GM10248 (cell line): ENCODE data around the gene PPP1R27.

ENCODE experiments used
- CTCF ChIA-PET: fragments of 300-600 bp; sonication (Branson Sonifier 250); formaldehyde crosslinking; extraction: SDS; loops from one replicate; lab custom pipeline; 2021; ENCODE audit warnings: antibody characterized with exemption; lab: Yijun Ruan, JAX
- POLR2A ChIA-PET: fragments of 350-650 bp; sonication (Branson Sonifier 250); formaldehyde crosslinking; extraction: SDS; loops from one replicate; lab custom pipeline; 2020; ENCODE audit warnings: antibody characterized with exemption; lab: Yijun Ruan, JAX
- DNase-seq: peaks from one replicate; pipeline ENCODE4 v3.0.0; 2012; ENCODE audit errors: extremely low spot score
- TF ChIP-seq, protein P1 (sequence below): IDR thresholded peaks from 2 replicates; pipeline ENCODE4 v1.5.1; 2012; ENCODE audit warnings: mild to moderate bottlenecking, low read depth; ENCODE audit errors: extremely low read depth, missing control alignments, control extremely low read depth

Gene PPP1R27

DNA sequence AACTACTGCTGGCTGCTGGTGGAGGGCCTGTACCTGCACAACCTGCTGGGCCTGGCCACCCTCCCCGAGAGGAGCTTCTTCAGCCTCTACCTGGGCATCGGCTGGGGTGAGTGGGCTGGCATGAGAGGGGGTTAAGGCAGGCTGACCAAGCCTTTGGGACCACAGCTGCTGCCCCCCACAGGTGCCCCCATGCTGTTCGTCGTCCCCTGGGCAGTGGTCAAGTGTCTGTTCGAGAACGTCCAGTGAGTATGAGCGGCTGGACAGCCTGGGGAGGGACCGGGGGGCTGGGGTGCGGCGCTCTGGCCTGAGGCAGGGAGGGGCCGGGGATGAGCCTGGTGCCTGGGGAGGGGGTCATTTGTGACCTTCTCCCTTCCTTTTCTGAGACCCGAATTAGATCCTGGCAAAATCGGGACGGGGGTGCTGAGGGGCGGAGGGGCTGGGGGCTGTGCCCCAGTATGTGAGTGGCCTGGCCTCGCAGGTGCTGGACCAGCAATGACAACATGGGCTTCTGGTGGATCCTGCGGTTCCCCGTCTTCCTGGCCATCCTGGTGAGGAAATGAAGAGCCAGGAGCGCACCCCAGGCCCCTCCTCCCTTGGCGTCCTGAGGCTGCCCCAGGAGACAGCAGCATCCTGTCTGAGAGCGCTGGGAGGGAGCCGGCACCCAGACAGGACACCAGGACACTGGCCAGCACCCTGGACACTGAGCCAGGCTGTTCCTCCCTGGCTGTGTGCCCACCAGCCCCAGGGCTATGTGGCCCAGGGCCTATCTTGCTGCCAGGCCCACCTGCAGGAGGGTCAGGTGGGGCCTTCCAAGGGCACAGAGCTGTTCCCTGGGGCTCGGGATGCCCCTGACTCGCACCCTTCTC, 22.9 kb downstream of the PPP1R27 start:
- POLR2A ChIA-PET: no interaction called here

DNA sequence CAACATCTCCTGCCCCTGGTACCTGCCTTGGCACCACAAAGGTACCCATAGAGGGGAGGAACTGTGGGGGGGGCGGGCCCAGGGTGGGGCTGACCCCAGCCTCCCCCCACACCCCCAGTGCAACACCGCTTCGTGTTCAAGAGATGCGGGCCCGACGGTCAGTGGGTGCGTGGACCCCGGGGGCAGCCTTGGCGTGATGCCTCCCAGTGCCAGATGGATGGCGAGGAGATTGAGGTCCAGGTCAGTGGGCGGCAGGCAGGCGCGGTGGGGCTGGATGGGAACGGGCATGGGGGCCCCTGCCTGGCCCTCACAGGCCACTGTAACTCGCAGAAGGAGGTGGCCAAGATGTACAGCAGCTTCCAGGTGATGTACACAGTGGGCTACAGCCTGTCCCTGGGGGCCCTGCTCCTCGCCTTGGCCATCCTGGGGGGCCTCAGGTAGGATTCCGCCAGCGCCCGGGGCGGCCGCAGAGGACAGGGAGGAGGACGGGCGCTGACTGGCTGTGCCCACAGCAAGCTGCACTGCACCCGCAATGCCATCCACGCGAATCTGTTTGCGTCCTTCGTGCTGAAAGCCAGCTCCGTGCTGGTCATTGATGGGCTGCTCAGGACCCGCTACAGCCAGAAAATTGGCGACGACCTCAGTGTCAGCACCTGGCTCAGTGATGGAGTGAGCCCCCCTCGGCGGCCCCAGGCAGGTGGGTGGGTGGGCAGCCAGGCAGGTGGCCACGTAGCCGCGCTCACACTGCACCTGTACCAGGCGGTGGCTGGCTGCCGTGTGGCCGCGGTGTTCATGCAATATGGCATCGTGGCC, 23.8 kb downstream of the PPP1R27 start:
- ChIA-PET POLR2A (no interaction called here), CTCF (no interaction called here)
- DNase-seq: no peak
- TF ChIP-seq, protein P1, sequence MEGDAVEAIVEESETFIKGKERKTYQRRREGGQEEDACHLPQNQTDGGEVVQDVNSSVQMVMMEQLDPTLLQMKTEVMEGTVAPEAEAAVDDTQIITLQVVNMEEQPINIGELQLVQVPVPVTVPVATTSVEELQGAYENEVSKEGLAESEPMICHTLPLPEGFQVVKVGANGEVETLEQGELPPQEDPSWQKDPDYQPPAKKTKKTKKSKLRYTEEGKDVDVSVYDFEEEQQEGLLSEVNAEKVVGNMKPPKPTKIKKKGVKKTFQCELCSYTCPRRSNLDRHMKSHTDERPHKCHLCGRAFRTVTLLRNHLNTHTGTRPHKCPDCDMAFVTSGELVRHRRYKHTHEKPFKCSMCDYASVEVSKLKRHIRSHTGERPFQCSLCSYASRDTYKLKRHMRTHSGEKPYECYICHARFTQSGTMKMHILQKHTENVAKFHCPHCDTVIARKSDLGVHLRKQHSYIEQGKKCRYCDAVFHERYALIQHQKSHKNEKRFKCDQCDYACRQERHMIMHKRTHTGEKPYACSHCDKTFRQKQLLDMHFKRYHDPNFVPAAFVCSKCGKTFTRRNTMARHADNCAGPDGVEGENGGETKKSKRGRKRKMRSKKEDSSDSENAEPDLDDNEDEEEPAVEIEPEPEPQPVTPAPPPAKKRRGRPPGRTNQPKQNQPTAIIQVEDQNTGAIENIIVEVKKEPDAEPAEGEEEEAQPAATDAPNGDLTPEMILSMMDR: no peak

More for the DNA sequence above, 22.9 kb downstream of the PPP1R27 start:
- CTCF ChIA-PET: no interaction called here
- no peak for DNase-seq
- TF ChIP-seq, protein P1: no peak

- ChIA-PET POLR2A (no interaction called here), CTCF (no interaction called here)
- TF ChIP-seq, protein P1: no peak
- DNase-seq: no peak
Observed at GRCh38 chr17:81810476-81810875, 24.4 kb downstream of the PPP1R27 start.

- ChIA-PET CTCF (no interaction called here), POLR2A (no interaction called here)
- DNase-seq: no peak
- TF ChIP-seq, protein P1: no peak
Observed at GRCh38 chr17:81809556-81809998, 25.3 kb downstream of the PPP1R27 start.

- no peak for DNase-seq
- TF ChIP-seq, protein P1: peak; percentile 29
- CTCF ChIA-PET: interaction anchor here (2.6 kb wide), 1 partner anchor 74 kb away, joined by 16 read pairs; no protein-coding TSS in a partner anchor
- POLR2A ChIA-PET: no interaction called here
Observed at GRCh38 chr17:81808778-81809555, 25.9 kb downstream of the PPP1R27 start.

DNA sequence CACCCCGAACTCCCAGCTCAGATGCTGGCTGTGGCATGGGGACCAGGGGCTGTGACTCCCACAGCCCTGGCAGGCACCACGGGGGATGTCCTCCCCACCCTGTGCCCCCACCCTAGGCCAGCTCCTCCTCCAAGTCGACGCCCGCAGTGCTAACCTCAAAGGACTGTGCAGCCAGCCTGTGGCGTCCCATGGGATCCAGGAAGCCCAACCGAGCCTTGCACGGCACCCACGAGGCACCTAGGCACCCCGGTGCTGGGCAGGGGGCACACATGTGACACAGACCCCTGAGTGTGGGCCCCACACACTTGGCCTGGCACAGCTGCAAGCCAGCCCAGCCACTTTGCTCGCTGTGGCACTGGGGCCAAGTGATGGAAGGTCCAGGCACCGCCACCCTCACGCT, 27.0 kb downstream of the PPP1R27 start:
- ChIA-PET CTCF (interaction anchor here (2.6 kb wide), 1 partner anchor 73 kb away, joined by 16 read pairs; no protein-coding TSS in a partner anchor), POLR2A (no interaction called here)

More for the DNA sequence above, 27.0 kb downstream of the PPP1R27 start:
- TF ChIP-seq, protein P1: no peak
- no peak for DNase-seq
